IPS-18c (cell line): Measurements from ENCODE around the gene LGMN.
"Not testable (repeated sequence)": the region's sequence is repeated elsewhere in the genome, so short reads cannot be mapped to it uniquely, and the experiment has no call there.

Experiments
- H3K4me3 ChIP-seq: 2 replicates; pipeline ENCODE4 v1.7.0; 2013; ENCODE audit warnings: low read depth, mild to moderate bottlenecking, low read length, moderate library complexity; ENCODE audit not compliant: insufficient read depth
- H3K9me3 ChIP-seq: one replicate; pipeline ENCODE4 v1.6.1; 2013; ENCODE audit warnings: mild to moderate bottlenecking, low read length, moderate library complexity; ENCODE audit not compliant: control insufficient read depth, insufficient read depth

LGMN gene

GRCh38 chr14:92748259-92749016 is at the start of gene LGMN:
Gene LGMN, minus strand, starts transcription at chr14:92748627. Its CDS starts 15,841 bp downstream, at chr14:92732786.
- Histone ChIP-seq H3K9me3 (peaks cover 2% of the 10 kb centered on the region), H3K4me3 (peak within 1 kb of the TSS; percentile 86)

GRCh38 chr14:92794961-92795360 is 46.5 kb upstream of the LGMN start:
- Histone ChIP-seq H3K9me3 (no peaks in the 10 kb centered on the region), H3K4me3 (peak overlapping the region; percentile 92)

GRCh38 chr14:92794547-92794941 is 46.1 kb upstream of the LGMN start:
- Histone ChIP-seq H3K9me3 (no peaks in the 10 kb centered on the region), H3K4me3 (peak overlapping the region; percentile 92)

GRCh38 chr14:92793709-92794546 is 45.5 kb upstream of the LGMN start, which contains the start of gene GOLGA5:
Gene GOLGA5, plus strand, starts transcription at chr14:92794305. Its CDS starts 3,133 bp downstream, at chr14:92797438.
- Histone ChIP-seq H3K4me3 (peak within 1 kb of the TSS; percentile 92), H3K9me3 (no peaks in the 10 kb centered on the region)

- Histone ChIP-seq H3K9me3 (no peaks in the 10 kb centered on the region), H3K4me3 (no peak overlapping the region)
Measured at GRCh38 chr14:92792885-92793284, 44.5 kb upstream of the LGMN start.

GRCh38 chr14:92789457-92790089 is 41.1 kb upstream of the LGMN start:
- H3K4me3 ChIP-seq, result no peak overlapping the region
- no peaks in the 10 kb centered on the region for H3K9me3 ChIP-seq

GRCh38 chr14:92787554-92787953 is 39.1 kb upstream of the LGMN start:
- H3K9me3 ChIP-seq, result no peaks in the 10 kb centered on the region
- H3K4me3 ChIP-seq, result no peak overlapping the region

GRCh38 chr14:92786427-92786756 is 38.0 kb upstream of the LGMN start:
- Histone ChIP-seq H3K9me3 (no peaks in the 10 kb centered on the region), H3K4me3 (no peak overlapping the region)

GRCh38 chr14:92785667-92786426 is 37.4 kb upstream of the LGMN start:
- Histone ChIP-seq H3K4me3 (no peak overlapping the region), H3K9me3 (no peaks in the 10 kb centered on the region)

GRCh38 chr14:92783813-92784431 is 35.5 kb upstream of the LGMN start:
- Histone ChIP-seq H3K4me3 (no peak overlapping the region), H3K9me3 (no peaks in the 10 kb centered on the region)

GRCh38 chr14:92781350-92781749 is 32.9 kb upstream of the LGMN start:
- Histone ChIP-seq H3K4me3 (no peak overlapping the region), H3K9me3 (no peaks in the 10 kb centered on the region)

- Histone ChIP-seq H3K9me3 (no peaks in the 10 kb centered on the region), H3K4me3 (no peak overlapping the region)
Measured at GRCh38 chr14:92780444-92781232, 32.2 kb upstream of the LGMN start.

- H3K4me3 ChIP-seq, H3K9me3 ChIP-seq: not testable (repeated sequence)
Measured at GRCh38 chr14:92778868-92779565, 30.6 kb upstream of the LGMN start.

- not testable (repeated sequence) for H3K9me3 ChIP-seq, H3K4me3 ChIP-seq
Measured at GRCh38 chr14:92775292-92775691, 26.9 kb upstream of the LGMN start.

GRCh38 chr14:92774572-92774971 is 26.1 kb upstream of the LGMN start:
- no peak overlapping the region for H3K4me3 ChIP-seq
- peaks cover 2% of the 10 kb centered on the region for H3K9me3 ChIP-seq

GRCh38 chr14:92770484-92770883 is 22.1 kb upstream of the LGMN start:
- H3K9me3 ChIP-seq, result peaks cover 2% of the 10 kb centered on the region
- no peak overlapping the region for H3K4me3 ChIP-seq
